Osteoblast (primary cell): Measurements from ENCODE around the gene WFDC1. TPM values are rescaled to one million over a fixed set of nuclear protein-coding genes. Genes with fewer than 3 reads are reported as not detected.

Source experiments
- DNase-seq: peaks from one replicate; pipeline ENCODE4 v3.0.0; 2011; ENCODE audit warnings: low spot score, mixed read lengths; ENCODE audit not compliant: insufficient read length; ENCODE audit errors: missing footprints
- H2AFZ ChIP-seq: 2 replicates; pipeline ENCODE4 v1.6.0; 2011; ENCODE audit warnings: mild to moderate bottlenecking, low read length
- H3K27ac ChIP-seq: 2 replicates; pipeline ENCODE4 v1.5.1; 2011; ENCODE audit warnings: mild to moderate bottlenecking, low read depth, low read length, moderate library complexity
- H3K27me3 ChIP-seq: 2 replicates; pipeline ENCODE4 v1.6.0; 2012; ENCODE audit warnings: mild to moderate bottlenecking, control low read depth, inconsistent platforms, low read length, moderate library complexity; ENCODE audit not compliant: insufficient read depth
- H3K36me3 ChIP-seq: 2 replicates; pipeline ENCODE4 v1.5.1; 2011; ENCODE audit warnings: mild to moderate bottlenecking, low read length, control low read depth, moderate library complexity; ENCODE audit not compliant: insufficient read depth
- H3K4me1 ChIP-seq: 2 replicates; pipeline ENCODE4 v1.5.1; 2011; ENCODE audit warnings: mild to moderate bottlenecking, low read length, control low read depth, moderate library complexity; ENCODE audit not compliant: insufficient read depth
- H3K4me2 ChIP-seq: 2 replicates; pipeline ENCODE4 v1.6.0; 2011; ENCODE audit warnings: mild to moderate bottlenecking, low read length; ENCODE audit not compliant: insufficient read depth
- H3K4me3 ChIP-seq: fragments of 200-600 bp; sonication (generic); 3 replicates; pipeline ENCODE4 v1.5.1; 2012; ENCODE audit warnings: mild to moderate bottlenecking, low read length, inconsistent platforms; ENCODE audit not compliant: insufficient read depth
- H3K79me2 ChIP-seq: 2 replicates; pipeline ENCODE4 v1.6.0; 2012; ENCODE audit warnings: mild to moderate bottlenecking, low read length, control low read depth, inconsistent platforms; ENCODE audit not compliant: insufficient read depth
- H3K9me3 ChIP-seq: 2 replicates; pipeline ENCODE4 v1.5.1; 2011; ENCODE audit warnings: low read depth, low read length, control low read depth
- H4K20me1 ChIP-seq: 2 replicates; pipeline ENCODE4 v1.6.0; 2012; ENCODE audit warnings: mild to moderate bottlenecking, low read length, control low read depth; ENCODE audit not compliant: insufficient read depth
- total RNA-seq: library from RNA; depleted of rRNA; stranded (reverse); fragments of >200 nt; gene quantifications from 2 replicates; pipeline ENCODE4 v1.2.3, GENCODE V29; 2012
- TF ChIP-seq, protein P1 (sequence below): IDR thresholded peaks from 2 replicates; pipeline ENCODE4 v1.5.1; 2011; ENCODE audit warnings: mild to moderate bottlenecking, low read depth, low read length, moderate library complexity; ENCODE audit errors: extremely low read depth

WFDC1 gene
- total RNA-seq, 1 donor: not detected

DNA sequence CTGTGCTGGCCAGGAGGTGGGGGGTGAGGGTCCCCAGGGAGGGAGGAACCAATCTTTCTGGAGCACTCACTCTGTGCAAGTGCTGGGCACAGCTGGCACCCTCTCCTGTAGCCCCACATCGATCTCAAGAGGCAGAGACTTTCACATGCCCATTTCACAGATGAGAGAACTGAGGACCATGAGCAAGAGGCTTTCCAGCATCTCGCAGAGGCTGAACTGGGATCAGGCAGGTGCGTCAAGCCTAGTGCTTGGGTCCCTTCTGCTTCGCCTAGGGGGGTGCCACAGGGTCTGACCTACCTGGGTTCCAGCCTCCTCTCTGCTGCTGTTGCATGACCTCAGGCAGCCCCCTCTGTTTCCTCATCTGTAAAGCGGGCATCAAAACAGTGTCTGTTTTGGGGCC, 1.3 kb upstream of the WFDC1 start:
- no peak for DNase-seq
- Histone ChIP-seq H3K79me2 (no peaks in the 10 kb centered on the region), H4K20me1 (no peaks in the 10 kb centered on the region), H3K4me1 (no peaks in the 10 kb centered on the region), H3K27me3 (peaks cover 45% of the 10 kb centered on the region), H3K4me3 (no peak overlapping the region), H3K27ac (no peak overlapping the region), H3K4me2 (no peak overlapping the region), H3K36me3 (no peaks in the 10 kb centered on the region), H3K9me3 (no peaks in the 10 kb centered on the region), H2AFZ (no peak overlapping the region)
- TF ChIP-seq, protein P1, sequence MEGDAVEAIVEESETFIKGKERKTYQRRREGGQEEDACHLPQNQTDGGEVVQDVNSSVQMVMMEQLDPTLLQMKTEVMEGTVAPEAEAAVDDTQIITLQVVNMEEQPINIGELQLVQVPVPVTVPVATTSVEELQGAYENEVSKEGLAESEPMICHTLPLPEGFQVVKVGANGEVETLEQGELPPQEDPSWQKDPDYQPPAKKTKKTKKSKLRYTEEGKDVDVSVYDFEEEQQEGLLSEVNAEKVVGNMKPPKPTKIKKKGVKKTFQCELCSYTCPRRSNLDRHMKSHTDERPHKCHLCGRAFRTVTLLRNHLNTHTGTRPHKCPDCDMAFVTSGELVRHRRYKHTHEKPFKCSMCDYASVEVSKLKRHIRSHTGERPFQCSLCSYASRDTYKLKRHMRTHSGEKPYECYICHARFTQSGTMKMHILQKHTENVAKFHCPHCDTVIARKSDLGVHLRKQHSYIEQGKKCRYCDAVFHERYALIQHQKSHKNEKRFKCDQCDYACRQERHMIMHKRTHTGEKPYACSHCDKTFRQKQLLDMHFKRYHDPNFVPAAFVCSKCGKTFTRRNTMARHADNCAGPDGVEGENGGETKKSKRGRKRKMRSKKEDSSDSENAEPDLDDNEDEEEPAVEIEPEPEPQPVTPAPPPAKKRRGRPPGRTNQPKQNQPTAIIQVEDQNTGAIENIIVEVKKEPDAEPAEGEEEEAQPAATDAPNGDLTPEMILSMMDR: no peak

DNA sequence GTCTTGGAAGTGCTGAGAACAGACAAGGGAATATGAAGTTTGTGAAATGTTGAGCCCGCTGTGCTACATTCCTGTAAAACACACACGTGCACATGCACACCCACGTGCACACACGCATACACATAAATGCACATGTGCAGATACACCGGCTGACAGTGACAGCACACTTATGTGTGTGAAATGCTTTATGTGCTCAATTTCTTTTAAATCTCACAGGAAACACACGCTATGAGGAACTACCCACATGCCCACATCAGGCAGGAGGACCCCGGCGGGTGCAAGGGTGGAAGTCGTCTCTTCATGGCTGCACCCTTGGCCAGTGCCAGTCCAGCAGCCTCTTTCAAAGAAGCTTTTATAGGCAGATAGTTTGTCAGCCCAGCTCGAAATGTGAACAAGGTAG, 561 bp upstream of the WFDC1 start:
- Histone ChIP-seq H3K79me2 (no peaks in the 10 kb centered on the region), H2AFZ (no peak overlapping the region), H3K27ac (no peak overlapping the region), H3K4me2 (no peak overlapping the region), H4K20me1 (no peaks in the 10 kb centered on the region), H3K4me3 (no peak overlapping the region), H3K9me3 (no peaks in the 10 kb centered on the region), H3K27me3 (peaks cover 38% of the 10 kb centered on the region), H3K36me3 (no peaks in the 10 kb centered on the region), H3K4me1 (no peaks in the 10 kb centered on the region)
- TF ChIP-seq, protein P1: no peak
- DNase-seq: no peak

DNA sequence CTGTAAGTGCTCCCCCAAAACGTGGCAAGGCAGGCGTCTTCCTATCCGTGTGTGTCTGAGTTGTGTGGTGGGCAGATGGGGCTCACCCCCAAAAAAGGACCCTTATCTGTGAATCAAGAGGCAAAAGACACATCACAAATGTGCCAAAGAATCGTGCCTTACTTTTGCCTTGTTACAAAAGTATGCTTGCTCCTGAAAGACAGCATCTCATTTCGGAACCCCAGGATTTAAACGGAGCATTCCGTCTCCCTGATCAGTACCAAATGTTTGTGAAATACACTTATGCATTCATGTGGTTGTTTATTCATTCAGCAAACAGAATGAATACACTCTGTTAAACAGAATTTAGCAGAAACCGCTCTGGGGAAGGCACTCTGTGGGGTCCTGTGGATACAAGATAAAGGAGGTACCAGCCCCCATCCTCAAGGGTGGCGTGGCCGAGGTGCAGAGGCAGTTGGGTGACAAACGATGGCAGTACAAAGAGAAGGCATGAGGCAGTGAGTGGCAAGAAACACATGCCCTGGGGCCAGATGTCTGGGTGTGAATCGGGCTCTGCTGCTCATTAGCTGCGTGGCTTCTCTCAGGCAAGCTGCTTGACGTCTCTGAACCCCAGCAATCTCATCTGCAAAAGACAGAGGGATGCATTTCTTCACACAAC, 654 bp downstream of the WFDC1 start:
- peak overlapping the region; percentile 53 for H3K4me2 ChIP-seq
- H4K20me1 ChIP-seq: no peaks in the 10 kb centered on the region
- TF ChIP-seq, protein P1: no peak
- H3K4me1 ChIP-seq: no peaks in the 10 kb centered on the region
- no peaks in the 10 kb centered on the region for H3K79me2 ChIP-seq
- H2AFZ ChIP-seq: peak overlapping the region; percentile 70
- no peak overlapping the region for H3K27ac ChIP-seq
- H3K4me3 ChIP-seq: peak overlapping the region; percentile 53
- no peak for DNase-seq
- peaks cover 46% of the 10 kb centered on the region for H3K27me3 ChIP-seq
- H3K36me3 ChIP-seq: no peaks in the 10 kb centered on the region
- H3K9me3 ChIP-seq: no peaks in the 10 kb centered on the region

DNA sequence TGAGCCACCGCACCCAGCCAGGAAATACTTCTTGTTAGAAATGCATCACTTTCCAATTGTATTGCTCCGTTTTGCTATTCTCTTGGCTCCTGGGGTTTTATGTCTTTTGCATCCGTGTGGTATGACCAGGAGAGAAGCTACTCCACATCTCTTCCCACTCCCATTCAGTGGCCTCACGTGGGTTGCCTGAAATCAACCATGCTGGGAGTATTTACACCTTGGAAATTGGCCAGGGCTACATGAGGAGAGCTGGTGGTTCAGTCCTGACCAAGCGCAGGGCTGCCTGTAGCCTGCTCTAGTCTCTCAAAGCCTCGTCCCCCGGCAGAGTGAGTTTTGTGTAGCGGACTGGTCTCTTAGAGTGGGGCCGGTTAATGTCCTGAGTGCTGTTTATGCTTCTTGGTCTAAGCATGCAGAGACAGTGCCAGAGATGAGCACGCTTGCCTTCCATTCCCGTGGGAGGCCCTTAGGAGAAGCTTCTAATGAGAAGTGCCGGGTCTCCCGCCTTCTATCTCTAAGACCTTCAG, 3.8 kb downstream of the WFDC1 start:
- no peak overlapping the region for H3K27ac ChIP-seq

More for the DNA sequence above, 3.8 kb downstream of the WFDC1 start:
- Histone ChIP-seq H3K4me3 (no peak overlapping the region), H3K9me3 (no peaks in the 10 kb centered on the region), H3K79me2 (no peaks in the 10 kb centered on the region), H2AFZ (no peak overlapping the region), H3K4me2 (no peak overlapping the region), H4K20me1 (no peaks in the 10 kb centered on the region), H3K4me1 (peaks cover 13% of the 10 kb centered on the region), H3K36me3 (no peaks in the 10 kb centered on the region), H3K27me3 (peaks cover 50% of the 10 kb centered on the region)
- DNase-seq: no peak
- TF ChIP-seq, protein P1: no peak
